Amniotic stem cell (primary cell): ENCODE measurements around the gene TDRKH.

Experiments used
- DNase-seq: peaks from one replicate; lab custom pipeline; 2025; lab: John Stamatoyannopoulos, UW

TDRKH gene

DNA sequence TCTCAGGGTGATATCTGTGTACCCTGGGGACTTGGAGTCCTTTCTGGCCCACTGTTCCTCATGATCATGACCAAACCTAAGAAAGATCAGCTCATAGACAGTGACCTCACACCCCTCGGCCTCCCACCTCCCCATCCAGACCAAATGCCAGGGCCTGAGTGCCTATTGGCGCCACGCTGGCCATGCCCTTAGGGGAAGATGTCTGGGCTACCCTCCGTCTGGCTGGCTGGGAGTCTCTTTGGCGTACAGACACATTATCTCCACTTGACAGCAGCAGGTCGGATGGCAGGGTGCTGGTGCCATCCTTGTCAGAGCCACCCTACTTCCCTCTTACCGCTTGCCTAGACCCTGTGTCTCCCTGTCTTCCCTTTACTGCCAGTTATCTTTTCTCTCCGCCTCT, 32.9 kb upstream of the TDRKH start:
- DNase-seq = no peak

DNA sequence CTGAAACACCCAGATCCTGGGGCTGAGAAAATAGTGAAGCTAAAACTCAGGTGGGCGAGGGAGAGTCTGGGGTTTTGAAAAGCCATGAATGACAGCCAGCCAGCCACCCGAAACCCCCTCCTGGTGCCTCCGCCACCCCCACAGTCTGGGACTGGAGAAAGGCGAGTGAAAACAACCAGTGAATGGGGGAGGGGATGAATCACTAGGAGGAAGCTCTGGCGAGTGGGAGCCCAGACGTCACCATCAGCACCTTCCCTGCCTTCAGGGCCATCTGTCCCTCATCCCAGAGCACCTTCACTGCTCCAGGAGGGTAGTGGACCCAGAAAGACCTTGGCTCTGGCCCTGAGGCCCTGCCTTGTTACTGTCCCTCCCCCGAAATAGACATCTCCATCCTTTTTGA, 32.1 kb upstream of the TDRKH start:
- DNase-seq = no peak

DNA sequence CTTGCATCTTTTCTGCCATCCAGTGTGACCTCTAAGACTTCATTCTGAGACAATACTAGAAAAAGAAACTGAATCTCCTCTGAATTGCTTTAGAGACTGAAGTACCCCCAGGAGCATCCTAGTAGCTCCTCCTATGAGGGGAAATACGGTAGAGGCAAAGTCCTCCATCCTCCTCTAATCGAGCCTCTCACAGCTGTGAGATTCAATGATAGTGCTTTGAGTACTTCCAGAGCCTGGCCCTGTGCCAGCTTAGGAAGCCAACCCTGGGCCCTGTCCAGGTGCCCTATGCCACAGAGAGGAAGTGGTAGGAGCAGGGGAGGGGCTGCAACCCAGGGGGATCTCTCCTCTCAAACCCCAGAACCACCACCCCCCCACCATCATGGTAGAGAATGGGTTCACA, 30.6 kb upstream of the TDRKH start:
- no peak for DNase-seq

DNA sequence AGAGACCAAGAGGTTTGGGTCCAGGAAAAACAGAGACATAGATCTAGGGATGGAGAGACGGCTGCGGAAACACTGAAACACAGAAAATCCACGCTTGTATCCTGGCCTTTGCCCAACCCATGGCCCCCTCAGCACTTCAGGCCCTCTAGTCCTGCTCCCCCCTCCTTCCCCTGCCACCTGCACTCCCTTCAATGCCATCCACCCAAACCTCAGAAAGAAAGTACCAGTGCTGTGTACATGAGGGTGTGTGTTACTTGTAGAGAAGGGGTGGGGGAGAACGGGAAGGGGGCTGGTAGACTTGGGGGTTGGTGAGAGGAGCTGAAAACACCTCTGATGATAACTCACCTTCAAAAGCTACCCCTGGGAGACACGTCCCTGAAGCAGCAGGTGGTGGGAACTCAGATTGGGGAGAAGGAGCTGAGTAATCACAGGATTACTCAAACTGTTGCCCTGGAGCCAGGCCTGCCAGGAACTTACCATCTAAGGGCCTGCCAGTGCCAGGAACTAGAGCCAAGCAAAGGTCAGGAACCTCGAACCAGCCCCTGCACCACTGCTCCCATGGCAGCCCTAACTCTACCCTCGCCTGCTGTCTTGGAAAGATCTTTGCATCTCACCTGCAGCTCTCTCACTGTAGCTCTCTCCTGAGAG, 29.8 kb upstream of the TDRKH start:
- DNase-seq = no peak

DNA sequence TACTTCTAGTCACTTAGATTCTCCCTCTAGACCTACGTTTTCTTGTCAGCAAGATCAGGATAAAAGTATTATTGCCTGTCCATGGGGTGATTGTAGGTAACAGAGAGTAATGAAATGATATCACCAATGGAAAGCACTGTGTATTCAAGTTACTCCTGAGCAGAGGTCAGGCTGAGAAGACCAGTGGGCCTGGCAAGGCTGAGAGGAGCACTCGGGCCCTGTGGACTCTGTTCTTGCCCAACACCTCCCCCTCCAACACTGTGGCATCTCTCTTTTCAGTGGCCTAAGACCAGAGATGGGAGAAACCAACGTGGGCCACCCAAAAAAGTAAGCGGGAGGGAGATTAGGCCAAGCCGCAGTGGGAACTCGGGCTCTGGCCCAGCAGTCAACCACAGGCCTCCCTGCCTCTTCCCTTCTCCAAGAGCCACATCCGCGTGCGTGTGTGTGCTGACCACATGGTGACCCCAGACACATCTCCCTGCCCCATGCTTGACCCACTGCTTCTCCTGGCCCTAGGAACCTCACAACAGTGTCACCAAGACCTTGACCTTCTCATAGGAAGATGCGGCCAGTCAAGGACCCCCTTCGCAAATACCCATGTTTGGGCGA, 29.0 kb upstream of the TDRKH start:
- no peak for DNase-seq

DNA sequence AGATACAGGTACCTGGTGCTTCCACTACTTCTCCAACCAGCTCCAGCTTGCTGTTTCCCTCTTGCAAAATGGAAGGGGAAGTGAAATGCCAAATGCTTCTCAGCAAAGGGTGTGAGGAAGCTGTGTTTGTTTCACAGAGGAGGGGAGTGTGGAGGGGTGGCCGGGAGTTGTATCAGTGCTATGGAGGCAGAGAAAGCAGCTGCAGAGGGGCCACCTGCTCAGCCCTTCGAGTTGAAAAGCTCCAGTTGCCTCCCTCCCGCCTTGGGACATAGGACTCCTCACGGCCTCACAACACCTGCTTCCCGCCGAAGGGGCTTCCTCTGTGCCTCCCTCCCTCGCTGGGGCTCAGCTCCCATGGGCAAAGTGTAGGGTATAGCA, 27.0 kb upstream of the TDRKH start:
- DNase-seq = no peak

DNA sequence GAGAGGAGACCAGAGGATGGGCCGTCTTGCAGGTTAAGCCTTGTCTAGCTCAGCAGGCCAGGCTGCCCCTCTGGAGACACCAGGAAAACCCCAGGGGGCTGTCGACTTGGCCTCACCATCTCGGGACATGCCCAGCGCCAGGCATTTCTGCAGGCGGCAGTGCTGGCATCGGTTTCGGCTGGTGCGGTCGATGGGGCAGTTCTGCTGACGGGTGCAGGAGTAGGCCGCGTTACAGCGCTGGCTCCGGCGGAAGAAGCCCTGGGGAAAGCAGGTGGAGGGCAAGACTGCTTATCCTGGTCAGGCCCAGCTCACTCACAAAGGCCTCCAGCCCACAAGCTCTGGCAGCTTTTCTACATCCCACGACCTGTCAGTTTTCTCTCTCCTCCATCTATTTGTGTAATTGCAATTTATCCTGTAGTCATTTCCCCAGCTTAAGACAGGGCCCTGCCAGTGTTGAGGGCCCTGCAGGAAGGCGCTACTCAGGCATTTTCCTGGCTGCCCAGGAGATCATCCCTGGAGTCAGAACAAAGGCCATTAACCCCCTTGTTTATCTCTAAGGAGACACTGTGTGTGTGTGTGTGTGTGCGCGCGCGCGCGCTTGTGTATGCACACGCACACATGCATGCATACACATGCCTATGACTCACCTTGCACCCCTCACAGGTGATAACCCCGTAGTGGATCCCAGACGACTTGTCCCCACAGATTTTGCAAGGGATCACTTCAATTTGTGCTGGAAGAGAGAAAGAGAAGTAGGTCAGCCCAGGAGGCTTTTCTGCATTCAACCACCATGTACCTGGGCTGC, 26.4 kb upstream of the TDRKH start:
- DNase-seq = no peak

DNA sequence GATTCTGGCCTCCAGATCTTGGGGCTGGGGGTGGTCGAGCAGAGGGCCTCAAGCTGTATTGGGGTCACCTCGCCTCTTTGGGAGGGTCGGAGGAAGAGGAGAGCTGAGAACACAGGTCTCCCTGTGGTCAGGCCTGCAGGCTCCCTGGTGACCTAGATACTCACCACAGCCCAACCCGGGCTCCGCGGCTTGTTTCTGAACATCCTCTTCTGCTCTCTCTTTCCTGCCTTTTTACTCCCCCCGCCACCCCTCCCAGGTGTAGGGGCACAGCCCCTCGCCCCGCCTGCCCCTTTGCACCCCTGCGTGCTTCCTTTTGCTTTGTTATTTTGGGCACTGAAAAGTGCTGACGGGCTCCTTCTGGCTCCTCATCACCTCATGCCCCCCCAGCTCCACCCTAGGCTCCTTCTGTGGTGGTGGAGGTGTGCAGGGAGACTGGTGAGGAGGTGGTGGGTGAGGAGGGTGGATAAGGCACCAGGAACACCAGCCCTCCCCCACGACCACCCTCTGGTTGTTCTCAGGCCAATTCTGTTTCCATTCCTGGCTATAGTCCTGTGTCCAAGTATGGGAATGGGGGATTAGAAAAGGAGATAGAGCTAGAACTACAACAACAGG, 25.5 kb upstream of the TDRKH start:
- DNase-seq = no peak

DNA sequence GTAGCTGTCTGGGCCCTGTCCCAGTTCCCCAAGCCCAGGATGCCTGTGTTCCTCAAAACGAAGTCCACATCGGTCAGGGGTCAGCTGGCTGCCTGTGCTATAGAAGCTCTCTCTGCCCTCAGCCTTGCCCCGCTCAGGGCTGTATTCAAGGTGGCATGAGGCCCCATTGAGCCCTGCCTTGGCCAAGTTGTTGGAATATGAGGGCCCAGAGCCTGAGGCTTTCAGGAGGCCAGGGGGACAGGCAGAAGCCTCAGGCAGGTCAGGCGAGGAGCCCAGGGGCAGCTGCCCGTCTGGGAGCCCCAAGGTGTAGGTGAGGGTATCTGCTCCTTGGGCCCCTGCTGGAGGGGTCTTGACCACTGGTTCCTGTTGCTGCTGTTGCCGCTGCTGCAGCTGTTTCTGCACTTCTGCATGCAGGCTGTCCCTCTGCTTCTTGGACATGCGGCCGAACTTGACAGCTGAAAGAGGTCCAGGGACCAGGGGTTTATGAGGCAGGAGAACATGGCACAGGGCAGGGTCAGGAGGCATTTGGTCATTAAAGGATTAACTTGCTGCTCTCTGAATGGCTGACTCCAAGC, 24.8 kb upstream of the TDRKH start:
- no peak for DNase-seq

DNA sequence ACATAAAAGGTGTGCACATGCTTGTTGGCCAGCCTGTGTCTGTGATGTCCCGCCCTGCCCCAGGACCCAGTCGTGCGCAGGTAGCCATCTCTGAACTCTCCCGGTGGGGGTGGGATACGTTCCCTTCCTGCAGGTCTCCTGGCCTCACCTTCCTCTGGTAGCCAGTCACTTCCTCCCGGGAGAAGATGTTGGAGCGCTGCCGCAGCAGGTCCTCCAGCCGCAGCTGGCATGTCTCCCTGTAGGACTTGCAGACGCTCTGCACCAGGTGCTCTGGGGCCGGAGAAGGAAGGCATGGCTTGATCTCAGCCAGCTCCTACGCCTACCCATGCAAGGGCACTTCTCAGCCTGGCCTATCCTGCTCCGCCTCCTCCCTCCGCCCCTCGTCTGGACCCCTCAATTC, 24.1 kb upstream of the TDRKH start:
- DNase-seq = no peak

DNA sequence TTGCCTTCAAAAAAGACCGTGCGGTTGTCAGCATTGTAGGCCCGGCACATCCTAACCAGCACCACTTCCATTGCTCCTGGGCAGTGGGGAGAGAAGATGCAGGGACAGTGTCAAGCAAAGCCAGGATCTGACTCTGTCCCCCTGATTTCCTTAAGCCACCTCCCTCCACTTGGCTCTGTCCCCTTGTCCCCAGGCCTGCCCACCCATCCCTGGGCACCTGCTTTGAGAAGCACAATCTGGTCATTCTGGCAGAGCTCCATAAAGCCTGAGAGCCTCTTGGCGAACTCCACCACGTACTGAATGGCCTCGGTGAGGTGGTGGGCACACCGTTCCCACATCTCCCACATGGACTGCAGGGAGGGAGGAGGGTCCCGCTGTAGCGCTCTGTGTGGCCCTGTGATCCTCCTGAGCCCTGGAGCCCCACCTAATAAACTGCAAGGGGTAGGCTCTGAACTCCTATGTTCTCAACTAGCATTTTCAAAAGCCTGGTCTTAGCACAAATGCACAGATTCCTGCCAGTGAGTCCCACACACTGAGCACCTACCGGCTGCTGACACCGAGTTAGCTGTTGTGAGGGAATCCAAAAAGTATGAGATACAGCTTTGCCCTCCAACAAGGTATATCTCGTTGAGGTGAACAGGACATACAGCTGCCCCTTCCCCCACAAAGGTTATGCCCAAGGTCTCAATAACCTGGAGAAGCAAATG, 23.1 kb upstream of the TDRKH start:
- DNase-seq = no peak

DNA sequence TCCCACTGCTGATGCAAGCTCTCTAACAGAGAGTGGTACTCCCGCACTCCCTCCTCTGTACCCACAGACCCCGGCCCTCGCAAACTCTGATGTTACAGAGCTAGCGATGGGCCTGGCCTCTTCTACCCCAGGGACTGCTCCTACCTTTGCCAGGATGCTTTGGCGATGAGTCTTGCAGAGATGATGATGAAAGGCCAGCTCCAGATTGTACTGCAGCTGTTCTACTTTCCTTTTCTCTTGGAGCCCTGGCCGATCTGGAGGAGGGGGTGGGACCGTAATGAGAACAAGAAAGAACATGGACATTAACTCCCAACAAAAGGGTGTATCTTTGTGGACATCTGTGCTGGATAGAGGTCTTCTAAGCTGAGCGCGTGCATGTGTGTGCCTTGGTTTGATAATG, 20.9 kb upstream of the TDRKH start:
- no peak for DNase-seq

DNA sequence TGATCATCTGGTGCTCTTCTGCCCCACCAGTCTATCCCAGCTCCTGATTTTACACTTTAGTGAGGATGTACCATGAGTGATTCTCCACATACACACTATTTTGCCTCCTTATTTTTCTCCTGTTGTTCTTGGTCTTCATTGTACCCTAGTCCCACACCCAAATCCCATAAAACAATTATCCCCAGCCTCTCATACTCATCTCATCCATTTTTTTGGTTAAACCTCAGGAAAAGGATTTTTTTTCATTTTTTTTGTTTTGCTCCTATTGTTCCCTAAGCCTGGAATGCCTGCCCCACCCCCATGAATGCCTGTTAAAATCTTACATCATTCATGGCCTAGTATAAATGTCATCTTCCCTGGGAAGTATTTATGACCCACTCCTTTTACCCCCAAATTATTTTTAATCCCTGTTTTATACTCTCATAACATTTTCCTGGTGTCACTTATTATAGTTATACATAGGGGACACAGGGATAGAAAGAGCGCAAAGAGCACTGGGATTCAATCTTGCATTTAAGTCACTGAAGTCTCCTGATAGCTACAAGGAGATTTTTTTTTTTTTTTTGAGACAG, 19.8 kb upstream of the TDRKH start:
- no peak for DNase-seq

DNA sequence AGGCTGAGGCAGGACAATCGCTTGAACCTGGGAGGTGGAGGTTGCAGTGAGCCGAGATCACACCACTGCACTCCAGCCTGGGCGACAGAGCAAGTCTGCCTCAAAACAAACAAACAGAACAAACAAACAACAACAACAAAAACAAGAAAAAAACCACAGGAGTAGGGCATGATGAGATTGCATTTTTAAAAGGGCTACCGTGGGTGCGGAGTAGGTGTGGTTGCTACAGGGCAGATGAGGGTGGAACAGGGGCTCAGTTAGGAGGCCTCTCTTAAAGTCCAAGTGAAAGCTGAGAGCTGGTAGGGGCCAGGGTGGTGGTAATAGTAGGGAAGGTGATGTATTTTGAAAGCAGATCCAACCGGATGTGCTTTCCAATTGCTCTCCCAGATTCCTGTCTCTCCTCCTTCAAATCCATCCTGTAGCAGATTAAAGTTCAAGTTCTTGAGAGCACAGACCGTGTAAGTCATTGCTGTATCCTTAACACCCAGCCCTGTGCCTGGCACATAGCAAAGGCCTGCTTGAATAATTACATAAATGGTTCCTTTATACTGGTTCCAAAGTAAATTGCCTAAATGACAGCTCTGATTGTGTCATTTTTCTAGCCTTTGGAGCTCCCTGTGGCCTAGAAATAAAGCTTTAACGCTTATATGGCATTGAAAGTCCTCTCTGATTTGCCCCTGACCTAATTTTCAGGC, 19.1 kb upstream of the TDRKH start:
- no peak for DNase-seq

DNA sequence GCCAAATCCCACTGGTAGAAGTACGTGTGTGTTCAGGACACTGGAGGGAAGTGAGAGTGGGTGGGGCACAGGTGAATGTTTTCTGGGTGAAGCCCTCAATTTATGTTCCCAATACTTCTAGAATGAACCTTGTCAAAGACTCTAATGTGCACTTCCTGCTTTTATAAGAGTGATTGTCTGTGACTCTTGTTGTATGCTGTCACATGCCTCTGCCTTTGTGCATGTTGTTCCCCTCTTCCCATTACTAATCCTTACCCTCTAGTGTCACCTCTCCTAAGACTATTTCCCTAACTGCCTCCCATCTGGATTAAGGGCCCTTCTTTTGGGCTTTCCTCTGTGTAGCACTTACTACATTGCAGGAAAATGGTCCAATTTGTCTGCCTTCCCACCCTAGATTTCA, 17.5 kb upstream of the TDRKH start:
- DNase-seq = no peak

DNA sequence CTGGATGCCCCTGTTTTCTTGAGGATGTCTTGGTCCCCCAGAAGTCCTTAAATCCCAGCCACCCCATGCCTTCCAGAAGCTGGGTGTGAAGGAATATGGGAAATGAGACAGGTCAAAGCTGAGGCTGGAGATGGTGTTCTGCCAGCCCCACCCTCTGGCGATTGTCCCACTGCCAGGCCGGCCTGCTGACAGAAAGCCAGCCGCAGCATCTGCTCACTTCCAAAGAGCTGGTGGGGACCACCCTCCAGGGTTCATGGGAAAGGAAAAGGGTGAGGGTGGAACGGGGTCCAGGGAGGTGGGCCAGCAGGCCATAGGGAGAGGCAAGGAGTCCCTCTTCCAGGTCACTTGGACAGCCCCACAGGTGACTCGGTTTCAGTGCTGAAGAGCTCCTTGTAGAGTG, 16.8 kb upstream of the TDRKH start:
- no peak for DNase-seq

DNA sequence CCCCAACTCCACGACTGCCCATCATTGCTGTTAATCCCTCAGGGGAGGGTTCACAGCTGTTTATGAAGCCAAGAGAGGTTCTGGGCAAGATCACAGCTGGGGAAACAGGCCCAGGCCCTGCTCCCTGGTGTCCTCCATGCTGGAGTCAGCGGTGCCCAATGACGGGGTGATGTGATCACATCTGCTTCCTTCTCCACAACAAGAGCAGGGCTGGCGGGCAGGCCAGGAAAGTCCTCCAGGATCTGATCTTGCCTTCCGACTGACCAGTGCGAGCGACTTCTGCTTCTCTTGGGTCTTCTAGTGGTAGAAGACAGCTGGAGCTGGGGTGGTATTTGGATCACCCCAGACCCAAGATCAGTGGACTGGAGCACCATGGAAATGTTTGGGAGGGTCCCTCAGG, 15.9 kb upstream of the TDRKH start:
- no peak for DNase-seq

DNA sequence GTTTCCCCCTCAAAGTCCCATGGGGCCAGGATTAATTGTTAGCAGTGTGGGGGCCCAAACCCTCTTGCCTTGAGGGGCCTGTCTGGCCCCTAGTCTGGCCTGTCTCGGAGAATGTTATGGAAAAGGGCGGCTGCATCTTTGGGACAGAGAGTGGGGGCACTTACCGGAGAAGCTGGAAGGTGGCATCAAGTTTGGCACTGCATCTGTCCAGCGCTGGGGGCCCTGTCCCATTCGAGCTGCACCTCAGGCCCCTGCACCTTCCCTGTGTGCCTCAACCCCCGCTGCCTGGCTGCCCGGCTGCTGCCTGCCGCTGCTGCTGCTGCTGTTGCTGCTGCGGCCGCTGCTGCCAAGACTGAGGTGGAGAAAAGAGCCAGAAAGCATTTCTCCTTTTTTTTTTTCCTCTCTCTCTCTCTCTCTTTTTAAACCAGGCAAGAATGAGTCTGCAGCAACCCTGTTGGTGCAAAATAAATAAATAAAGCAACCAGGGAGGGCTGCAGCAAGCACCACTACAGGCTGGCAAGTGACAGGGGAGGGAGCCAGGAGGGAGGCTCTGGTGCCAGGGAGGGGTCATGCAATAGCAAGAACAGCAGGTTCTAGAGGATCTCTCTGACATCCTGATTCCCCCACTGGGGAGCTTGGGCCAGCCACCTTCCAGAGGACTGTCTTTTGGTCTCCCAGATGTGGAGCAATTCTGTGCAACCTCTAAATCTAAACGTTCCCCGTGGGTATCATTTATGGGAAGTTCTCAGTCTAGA, 14.9 kb upstream of the TDRKH start, which contains the start of gene LINGO4:
Gene LINGO4 (minus strand): TSS at position 354 of the 755 bp plus-strand sequence. CDS start 2,715 bp downstream, outside the sequence.
- no peak for DNase-seq

DNA sequence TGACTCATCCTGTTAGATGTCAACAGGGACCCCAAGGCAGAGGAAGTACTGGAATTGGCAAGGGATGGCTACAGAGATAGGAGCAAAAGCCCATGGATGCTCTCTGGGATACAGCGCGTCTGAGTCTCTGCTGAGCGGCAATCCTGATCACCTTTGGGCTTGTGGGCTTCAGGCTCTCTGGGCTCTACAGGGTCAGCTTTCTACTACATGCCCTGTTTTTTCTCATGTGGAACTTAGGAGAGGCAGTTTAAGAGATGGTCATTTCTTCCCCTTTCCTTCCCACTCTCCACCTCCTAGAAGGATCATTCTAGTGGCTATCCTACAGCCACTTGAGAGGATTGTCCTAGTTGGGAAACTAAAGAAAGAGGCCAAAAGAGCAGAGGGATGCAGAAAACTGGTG, 13.6 kb upstream of the TDRKH start:
- no peak for DNase-seq

DNA sequence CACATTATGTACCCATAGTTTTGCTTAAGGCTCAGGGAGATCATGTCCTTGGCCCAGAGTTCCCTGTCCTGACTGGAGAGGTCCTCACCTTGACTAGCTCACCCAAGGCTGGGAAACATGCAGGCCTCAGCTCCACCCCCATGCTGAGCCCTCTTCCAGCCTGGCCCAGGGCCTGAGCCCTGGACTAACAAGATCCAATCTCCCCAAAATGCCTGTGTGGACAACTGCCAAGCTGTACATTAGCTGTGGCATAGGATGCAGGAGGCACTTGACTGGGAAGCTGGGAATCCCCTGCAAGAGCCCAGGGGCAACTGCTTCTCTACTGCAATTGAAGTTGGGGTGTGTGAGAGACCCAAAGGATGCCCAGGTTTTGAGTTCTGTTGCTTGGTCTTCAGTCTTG, 12.9 kb upstream of the TDRKH start:
- DNase-seq = no peak
